Activated CD4-positive, CD25-positive, alpha-beta regulatory T cell (primary cell): ENCODE data around the gene PEX11B.

Source experiments
- DNase-seq, 4 experiments: peaks; one replicate each; lab custom pipeline; 2025; lab: John Stamatoyannopoulos, UW

Gene PEX11B

DNA sequence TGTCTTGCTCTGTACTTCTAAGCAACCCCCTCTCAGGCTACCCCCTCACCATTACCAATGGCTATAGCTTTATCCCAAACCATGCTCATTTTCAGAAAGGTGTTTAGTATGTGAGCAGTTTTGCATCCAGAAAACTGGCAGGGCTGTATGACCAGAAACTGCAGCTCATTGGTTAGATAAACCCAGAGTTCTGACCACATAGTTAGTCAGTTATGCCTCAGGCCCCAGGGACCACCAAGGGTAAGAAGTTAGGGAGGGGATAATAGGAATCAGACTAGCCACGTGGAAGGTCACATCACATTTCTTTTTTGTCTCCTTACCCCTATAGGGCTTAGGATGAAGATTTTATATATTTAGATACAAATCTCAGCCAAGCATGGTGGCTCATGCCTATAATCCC, 9.9 kb downstream of the PEX11B start:
- DNase-seq: no peak

- no peak for DNase-seq
These were observed 11.4 kb downstream of the PEX11B start for GRCh38 chr1:145906954-145907753.

- DNase-seq: no peak
These were observed 17.1 kb downstream of the PEX11B start for GRCh38 chr1:145901312-145902021.

GRCh38 chr1:145898756-145899155, 19.8 kb downstream of the PEX11B start:
- DNase-seq: no peak

- DNase-seq: no peak
These were observed 20.5 kb downstream of the PEX11B start for GRCh38 chr1:145897969-145898368.

- DNase-seq: no peak
These were observed 23.0 kb downstream of the PEX11B start for GRCh38 chr1:145895471-145895870.

GRCh38 chr1:145893306-145894055, 25.0 kb downstream of the PEX11B start:
- DNase-seq: no peak

GRCh38 chr1:145892486-145893087, 25.9 kb downstream of the PEX11B start:
- DNase-seq: no peak

DNA sequence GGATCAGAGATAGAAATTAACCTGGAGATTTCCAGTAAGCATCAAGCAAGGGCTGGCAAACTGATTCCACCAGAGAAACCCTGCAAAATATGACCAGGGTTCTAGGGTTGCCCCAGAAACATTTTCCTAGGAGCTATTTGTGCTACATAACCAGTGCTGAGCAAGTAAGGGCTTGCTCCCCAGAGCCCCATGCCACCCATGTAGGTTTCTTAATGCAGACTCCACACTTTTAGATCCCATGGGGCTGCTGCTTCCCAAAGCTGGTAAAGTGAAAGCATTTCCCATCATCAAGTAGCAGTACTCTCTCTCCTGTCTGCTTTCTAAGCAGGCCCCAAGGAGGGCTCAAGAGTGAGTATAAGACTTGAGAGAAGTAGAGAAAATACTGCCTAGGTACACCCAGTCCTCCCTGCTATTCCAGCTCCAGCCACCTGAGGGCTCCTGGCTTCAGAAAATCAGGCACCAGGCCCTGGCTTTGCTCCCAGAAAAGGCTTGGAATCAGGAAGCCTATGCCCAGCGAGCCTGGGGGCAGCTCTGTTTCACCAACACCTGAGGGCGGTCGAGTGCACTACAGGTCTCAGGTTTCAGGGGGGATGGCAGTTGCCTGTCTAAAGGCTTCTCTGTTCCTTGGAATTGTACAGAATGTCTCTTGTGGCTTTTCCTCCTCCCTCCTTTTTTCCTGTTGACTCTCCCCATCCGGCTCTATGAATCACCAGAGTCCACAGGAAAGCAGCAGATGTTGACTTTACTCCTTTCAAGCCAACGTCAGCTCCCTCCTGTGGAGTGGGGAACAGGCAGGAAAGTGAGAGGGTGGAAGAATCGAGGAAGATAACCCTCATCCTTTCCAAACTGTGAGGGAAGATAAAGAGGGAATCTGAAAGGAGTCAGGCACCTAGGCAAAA, 26.7 kb downstream of the PEX11B start:
- DNase-seq: peak in 3 of 4 experiments; percentile 7 to 37 (median 9)

DNA sequence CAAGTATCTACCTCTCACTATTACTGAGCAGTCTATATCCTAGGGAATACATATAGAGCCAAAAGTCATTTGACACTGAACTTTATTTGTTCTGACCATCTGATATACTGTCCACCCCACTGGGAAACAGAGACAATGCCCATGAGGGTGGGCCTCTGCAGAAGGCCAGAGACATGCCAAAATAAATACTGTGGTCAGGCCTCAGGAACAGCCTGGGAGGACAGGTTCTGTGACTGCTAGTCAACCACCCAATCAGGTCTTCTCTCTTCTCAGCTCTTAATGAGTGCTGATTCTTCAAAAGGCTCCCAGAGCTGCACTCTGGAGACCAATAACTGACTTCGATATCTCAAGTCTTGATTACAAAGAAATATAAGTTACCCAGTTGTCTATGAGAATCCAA, 27.4 kb downstream of the PEX11B start:
- no peak for DNase-seq

GRCh38 chr1:145889722-145890121, 28.8 kb downstream of the PEX11B start:
- no peak for DNase-seq

GRCh38 chr1:145887631-145888030, 30.9 kb downstream of the PEX11B start:
- DNase-seq: no peak

DNA sequence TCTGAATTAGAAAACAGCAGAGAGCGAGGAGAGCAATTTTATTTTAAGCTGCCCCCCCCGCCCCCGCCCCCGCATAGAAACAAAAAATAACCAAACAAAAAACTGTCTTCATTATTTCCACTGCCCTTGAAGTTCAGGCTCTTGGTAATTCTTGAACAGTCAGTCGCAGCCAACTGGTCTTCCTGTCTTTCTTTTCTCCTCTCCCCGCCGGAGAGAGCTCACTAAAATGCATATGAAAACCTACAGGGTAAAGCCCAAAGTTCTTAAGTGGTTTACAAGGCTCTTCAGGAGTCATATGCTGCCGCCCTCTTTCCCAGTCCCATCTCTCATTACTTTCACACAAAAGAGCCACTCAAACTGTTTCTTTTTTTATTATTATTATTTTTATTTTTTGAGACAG, 31.7 kb downstream of the PEX11B start:
- DNase-seq: no peak

GRCh38 chr1:145886390-145886789, 32.1 kb downstream of the PEX11B start:
- no peak for DNase-seq

DNA sequence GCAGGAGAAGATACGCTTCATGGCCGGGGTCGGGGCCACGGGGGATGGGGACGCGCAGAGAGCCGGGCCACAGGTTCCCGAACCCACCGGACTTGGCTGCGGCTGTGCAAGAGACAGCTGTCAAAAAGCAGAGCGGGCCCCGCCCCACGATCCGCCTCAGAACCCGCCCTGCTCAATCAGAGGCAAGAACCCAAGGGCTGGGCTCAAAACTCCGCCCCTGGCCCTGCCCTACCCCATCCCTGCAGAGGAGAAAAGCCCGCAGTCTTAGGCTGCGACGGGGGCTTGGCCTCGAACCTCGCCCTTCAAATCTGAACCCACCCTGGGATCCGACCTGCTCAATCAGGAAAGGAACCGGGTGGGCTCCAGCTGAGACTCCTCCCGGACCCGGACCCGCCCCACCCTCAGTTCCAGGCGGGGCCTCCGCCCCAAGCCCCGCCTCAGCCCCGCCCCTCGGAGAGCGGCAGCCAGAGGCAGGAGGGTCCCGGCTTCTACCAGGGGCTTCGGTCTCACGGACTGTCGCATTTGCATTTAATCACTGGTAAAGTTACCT, 32.7 kb downstream of the PEX11B start, which contains the start of gene ANKRD35:
TSS of gene ANKRD35 (minus strand) at position 129 of the 550 bp plus-strand sequence. CDS start at position 21, 108 bp downstream.
- DNase-seq: peak; percentile 64 to 78 (median 72)

DNA sequence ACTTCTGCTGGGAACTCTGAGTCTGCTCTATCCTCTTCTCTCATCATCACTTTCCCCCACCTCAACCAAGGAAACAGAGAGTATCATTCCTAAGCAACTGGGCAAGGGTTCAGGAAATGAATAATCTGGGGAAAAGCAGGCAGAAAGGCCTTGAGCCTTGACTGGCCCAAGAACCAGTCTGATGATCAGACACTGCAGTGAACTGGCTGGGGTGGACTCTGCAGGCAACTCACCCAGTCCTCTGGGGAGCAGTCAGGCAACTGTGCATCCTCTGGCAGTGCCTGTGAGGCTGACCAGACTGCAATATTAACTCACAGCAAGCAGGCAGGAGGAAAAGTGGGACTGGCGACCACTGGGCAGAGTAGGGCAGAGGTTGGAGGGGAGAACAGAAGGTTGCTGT, 33.8 kb downstream of the PEX11B start:
- DNase-seq: no peak

GRCh38 chr1:145879775-145880174, 38.7 kb downstream of the PEX11B start:
- DNase-seq: no peak

- DNase-seq: no peak
These were observed 39.8 kb downstream of the PEX11B start for GRCh38 chr1:145878724-145879123.

DNA sequence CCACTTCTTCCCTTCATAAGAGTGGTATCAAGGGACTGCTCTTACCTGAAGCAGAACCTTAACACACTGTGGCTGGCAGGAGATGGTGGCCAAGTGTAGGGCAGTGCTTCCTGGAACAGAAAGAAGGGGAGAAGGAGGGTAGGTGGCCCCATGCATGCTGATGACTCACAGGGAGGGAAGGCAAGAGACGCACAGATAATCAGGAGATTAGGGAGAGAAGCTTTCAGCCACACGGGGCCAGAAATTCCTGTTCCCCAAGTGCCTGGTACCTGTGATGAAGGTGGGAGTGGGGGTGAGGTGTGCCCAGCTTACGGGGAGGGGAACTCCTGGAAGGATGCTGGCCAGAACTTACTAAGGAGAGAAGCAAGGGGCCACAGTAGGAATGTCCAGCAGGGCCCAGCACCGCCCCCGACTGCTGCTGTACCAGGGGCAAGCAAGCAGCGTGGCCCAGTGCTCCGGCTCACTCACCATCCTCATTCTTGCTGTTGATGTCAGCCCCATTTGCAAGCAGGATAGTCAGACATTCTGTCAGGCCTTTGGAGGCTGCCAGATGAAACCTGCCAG, 40.5 kb downstream of the PEX11B start:
- DNase-seq: no peak

DNA sequence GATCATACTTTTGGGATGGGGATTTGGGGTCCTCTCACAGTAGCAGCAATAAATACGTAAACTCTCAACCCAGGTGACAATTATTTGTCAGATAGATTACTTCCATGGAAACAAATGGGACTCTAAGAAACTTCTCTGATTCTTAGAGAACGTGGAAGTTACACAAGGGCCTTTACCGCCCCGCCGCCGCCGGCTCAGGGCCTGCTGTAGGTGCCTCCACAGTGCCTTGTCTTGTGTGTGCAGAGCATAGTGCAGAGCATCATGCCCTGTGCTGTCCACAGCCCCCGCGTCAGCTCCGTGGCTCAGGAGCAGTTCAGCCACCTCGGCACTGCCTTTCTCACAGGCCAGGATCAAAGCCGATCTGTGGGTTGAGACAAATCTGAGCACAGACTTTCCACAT, 43.9 kb downstream of the PEX11B start:
- no peak for DNase-seq
